ENCODE results near the gene EZR. TPM values are rescaled to one million over a fixed set of nuclear protein-coding genes. Genes with fewer than 3 reads are reported as not detected.

Gene EZR
- 205 and 206 TPM in 2 replicates for total RNA-seq

DNA sequence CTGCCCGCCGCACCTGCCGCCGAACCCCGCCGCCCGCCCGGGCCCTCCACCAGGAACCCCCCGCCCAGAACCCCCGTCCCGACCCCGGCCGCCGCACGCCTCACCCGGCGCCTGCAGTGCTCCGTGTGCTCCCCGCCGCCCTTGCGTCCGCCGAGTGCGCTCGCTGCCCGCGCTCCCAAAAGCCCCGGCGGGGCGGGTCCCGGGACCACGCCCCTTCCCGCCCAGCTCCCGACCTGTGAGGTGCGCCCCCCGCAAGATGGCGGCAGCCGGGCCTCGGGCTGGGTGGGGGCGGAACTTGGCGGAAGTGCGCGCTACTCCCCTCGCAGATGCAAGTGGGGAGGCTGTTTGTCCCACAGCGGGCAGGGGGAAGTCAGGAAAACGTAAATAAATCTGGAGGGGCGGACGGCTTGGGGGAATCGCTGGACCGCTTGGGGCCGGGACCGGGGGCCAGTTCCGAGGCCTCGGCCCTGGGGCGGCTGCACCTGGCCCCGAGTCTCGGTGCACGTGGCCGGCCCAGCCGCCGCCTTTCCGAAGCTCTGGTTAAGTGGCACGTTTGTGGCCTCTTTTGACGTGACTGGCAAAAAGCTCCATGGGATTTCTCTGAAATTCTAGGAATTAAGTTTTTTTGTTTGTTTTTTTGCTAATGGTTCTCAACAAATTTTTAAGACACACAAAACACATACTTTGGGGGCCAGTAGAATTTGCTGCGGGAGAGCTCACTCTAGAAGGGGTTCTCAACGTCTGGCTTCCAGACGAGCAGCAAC, at the start of gene EZR:
Gene EZR, minus strand, starts transcription at position 156 of the 764 bp plus-strand sequence. CDS start 1,275 bp downstream, outside the sequence.
- Mint-ChIP-seq H3K27ac (peak within 1 kb of the TSS; percentile 86), H3K4me1 (ENCODE audit: low read depth) (peaks cover 55% of the 10 kb centered on the region), H3K9me3 (no peaks in the 10 kb centered on the region), H3K36me3 (ENCODE audit: low read depth) (peaks cover 32% of the 10 kb centered on the region), H3K4me3 (peak within 1 kb of the TSS; percentile 79), H3K27me3 (ENCODE audit: insufficient read depth) (no peaks in the 10 kb centered on the region)
- intact Hi-C loops (cut with micrococcal nuclease) = loop anchor here (1.0 to 5.0 kb wide), 7 partner anchors 26 to 1153 kb away; partner anchors contain the start of genes TCP1 and TMEM181
- DNase-seq (ENCODE audit: low spot score) = peak; percentile 71

DNA sequence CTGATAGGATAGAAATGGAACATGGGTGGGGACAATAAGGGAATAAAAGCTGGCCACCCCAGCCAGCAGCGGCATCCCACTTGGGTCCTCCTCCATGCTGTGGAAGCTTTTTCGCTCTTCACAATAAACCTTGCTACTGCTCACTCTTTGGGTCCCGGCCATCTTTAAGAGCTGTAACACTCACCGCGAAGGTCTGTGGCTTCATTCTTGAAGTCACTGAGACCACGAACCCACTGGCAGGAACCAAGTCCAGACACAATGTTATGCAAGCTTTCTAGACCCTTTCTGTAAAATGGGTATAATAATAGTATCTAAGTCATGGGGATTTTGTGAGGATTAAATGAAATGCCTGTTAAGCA, 48.9 kb upstream of the EZR start:
- Mint-ChIP-seq H3K9me3 (no peaks in the 10 kb centered on the region), H3K27me3 (ENCODE audit: insufficient read depth) (no peaks in the 10 kb centered on the region), H3K36me3 (ENCODE audit: low read depth) (peaks cover 1% of the 10 kb centered on the region), H3K4me1 (ENCODE audit: low read depth) (peaks cover 37% of the 10 kb centered on the region), H3K4me3 (no peak overlapping the region), H3K27ac (peak overlapping the region; percentile 49)
- intact Hi-C loops (cut with micrococcal nuclease) = loop anchor here (2.0 to 5.0 kb wide), 2 partner anchors 71 to 219 kb away; no protein-coding TSS in a partner anchor
- no peak for DNase-seq (ENCODE audit: low spot score)

DNA sequence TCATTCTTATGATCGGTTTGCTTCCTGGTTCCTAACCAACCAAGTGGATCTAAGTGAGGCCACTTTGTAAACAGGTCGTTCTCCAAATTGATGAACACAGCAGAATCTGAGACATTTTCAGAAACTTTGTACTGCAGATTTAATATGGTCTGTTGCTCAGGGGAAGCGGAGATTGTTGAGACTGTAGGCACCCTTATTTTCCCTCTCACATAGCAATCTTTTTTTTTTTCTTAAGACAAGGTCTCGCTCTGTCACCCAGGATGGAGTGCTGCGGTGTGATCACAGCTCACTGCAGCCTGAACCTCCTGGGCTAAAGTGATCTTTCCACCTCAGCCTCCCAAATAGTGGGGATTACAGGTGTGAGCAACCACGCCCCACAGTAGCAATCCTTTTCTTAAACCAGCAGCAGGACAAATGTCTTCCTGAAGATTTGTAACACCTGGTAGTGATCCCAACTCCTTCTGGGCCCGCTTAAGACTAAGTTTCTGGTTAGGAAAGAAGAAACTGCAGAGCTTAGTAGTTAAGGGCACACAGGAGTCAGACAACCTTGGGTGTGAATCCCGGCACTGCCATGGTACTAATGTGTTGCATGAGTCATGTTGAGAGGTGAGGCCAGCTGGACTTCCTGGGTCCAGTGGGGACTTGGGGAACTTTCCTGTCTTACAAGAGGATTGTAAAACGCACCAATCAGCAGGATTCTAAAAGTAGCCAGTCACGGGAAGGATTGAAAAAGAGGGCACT, 48.4 kb upstream of the EZR start:
- Mint-ChIP-seq H3K27me3 (ENCODE audit: insufficient read depth) (no peaks in the 10 kb centered on the region), H3K4me1 (ENCODE audit: low read depth) (peaks cover 37% of the 10 kb centered on the region), H3K27ac (peak overlapping the region; percentile 49), H3K36me3 (ENCODE audit: low read depth) (peaks cover 1% of the 10 kb centered on the region), H3K9me3 (no peaks in the 10 kb centered on the region), H3K4me3 (peak overlapping the region; percentile 9)
- no peak for DNase-seq (ENCODE audit: low spot score)
- intact Hi-C loops (cut with micrococcal nuclease) = loop anchor here (2.0 to 5.0 kb wide), 2 partner anchors 70 to 219 kb away; no protein-coding TSS in a partner anchor

DNA sequence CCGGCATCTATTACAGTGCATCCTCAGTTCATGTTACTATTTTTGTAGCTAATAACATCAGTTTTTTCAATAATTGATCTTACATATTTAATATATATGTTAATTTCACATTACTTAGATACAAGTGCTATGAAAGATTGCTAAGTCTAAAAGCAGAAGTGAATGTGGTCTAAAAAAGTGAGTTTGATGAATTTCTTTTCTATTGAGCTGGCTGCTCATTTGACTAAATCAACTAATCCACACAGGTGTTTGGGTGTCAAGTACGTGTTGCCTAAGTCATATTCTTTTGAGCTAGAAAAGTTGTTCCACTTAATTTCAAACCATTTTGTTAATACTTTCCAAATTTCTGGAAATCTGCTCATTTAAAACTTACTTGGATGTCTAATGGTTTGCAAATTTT, 46.6 kb upstream of the EZR start:
- intact Hi-C loops (cut with micrococcal nuclease) = loop anchor here (5.0 kb wide), 1 partner anchor 68 kb away; no protein-coding TSS in a partner anchor
- H3K36me3 Mint-ChIP-seq (ENCODE audit: low read depth) = peaks cover 1% of the 10 kb centered on the region
- H3K4me1 Mint-ChIP-seq (ENCODE audit: low read depth) = peaks cover 35% of the 10 kb centered on the region
- H3K27ac Mint-ChIP-seq = no peak overlapping the region
- no peak for DNase-seq (ENCODE audit: low spot score)
- H3K9me3 Mint-ChIP-seq = no peaks in the 10 kb centered on the region
- H3K27me3 Mint-ChIP-seq (ENCODE audit: insufficient read depth) = peaks cover 2% of the 10 kb centered on the region
- no peak overlapping the region for H3K4me3 Mint-ChIP-seq

DNA sequence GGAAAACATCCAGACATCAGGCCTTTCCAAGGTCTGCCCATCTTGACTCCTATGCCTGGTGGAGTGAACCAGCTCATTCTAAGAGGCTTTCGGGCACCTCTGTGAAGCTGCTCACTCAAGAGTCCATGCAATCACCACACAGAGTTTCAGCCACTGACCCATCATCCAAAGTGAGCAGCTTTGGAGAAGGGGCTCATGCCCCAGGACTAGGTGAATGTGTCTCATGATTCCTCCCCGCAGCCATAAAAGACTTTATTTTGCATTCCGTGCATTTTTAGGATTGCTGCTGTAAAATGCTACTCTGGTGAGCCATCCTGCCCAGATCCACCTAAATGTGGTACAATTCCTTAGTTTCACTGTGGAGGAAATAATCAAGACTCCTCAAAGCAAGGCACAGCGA, 44.5 kb upstream of the EZR start:
- intact Hi-C loops (cut with micrococcal nuclease) = no loop called here
- no peak overlapping the region for H3K4me3 Mint-ChIP-seq
- H3K27ac Mint-ChIP-seq = no peak overlapping the region
- H3K27me3 Mint-ChIP-seq (ENCODE audit: insufficient read depth) = peaks cover 2% of the 10 kb centered on the region
- H3K9me3 Mint-ChIP-seq = no peaks in the 10 kb centered on the region
- peaks cover 16% of the 10 kb centered on the region for H3K4me1 Mint-ChIP-seq (ENCODE audit: low read depth)
- H3K36me3 Mint-ChIP-seq (ENCODE audit: low read depth) = peaks cover 1% of the 10 kb centered on the region
- DNase-seq (ENCODE audit: low spot score) = no peak

DNA sequence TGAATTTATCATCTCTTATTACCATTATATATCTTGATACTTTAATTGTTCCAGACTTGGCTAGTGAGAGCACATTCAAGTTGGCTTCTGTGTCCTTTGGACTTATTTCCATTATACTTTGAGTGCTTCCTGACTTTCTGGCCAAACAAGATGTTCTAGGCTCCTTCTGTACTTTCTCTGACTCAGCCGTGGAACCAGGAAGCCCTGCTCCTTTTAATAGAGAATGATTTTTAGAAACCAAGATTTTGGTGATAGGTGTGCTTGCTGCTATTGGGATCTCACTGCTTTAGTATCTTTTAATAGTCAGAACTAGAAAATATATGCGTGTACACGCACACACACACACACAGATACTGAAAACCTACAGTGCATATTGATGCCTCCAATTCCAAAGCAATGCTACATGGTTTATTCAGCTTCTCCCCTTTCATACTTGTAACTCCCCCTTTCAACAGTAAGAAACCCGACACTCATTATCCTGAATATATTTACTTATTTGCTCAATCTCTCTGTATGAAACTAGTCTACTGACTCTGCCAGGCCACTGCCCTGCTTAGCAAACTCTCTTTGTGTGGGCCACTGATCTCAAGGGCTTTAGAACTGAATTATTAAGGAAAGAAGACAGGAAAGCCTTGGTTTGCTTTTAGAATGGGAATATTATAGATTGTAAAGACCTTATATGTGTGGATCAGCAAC, 42.7 kb upstream of the EZR start:
- Mint-ChIP-seq H3K9me3 (no peaks in the 10 kb centered on the region), H3K27ac (no peak overlapping the region), H3K4me1 (ENCODE audit: low read depth) (no peaks in the 10 kb centered on the region), H3K4me3 (no peak overlapping the region), H3K36me3 (ENCODE audit: low read depth) (no peaks in the 10 kb centered on the region), H3K27me3 (ENCODE audit: insufficient read depth) (peaks cover 2% of the 10 kb centered on the region)
- intact Hi-C loops (cut with micrococcal nuclease) = no loop called here
- DNase-seq (ENCODE audit: low spot score) = no peak

DNA sequence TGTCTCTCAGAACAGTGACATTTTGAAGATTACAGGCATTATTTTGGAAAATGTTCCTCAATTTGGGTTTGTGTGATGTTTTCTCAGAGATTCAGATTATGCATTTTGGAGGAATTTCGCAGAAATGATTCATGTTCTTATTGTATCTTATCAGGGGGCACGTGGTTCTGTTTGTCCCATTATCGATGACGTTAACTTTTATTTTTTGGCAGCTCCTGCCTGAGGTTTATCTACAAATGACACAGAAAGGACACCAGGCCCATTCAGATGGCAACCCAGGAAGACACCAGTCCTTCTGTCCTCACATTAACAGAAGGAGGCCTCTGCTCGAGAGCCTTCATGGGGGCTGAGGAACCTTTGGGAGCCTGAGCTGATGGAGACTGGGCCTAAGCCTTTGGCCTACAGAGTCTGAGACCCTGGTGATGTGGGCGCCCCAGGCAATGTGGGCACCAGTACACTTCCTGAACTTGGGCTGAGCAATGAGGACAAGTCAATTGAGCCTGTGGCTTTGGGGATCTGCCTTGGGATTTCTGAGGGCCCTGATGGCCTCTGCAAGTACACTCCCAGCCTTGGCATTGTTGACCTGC, 41.2 kb upstream of the EZR start:
- no peak for DNase-seq (ENCODE audit: low spot score)
- peaks cover 2% of the 10 kb centered on the region for H3K36me3 Mint-ChIP-seq (ENCODE audit: low read depth)
- intact Hi-C loops (cut with micrococcal nuclease) = no loop called here

DNA sequence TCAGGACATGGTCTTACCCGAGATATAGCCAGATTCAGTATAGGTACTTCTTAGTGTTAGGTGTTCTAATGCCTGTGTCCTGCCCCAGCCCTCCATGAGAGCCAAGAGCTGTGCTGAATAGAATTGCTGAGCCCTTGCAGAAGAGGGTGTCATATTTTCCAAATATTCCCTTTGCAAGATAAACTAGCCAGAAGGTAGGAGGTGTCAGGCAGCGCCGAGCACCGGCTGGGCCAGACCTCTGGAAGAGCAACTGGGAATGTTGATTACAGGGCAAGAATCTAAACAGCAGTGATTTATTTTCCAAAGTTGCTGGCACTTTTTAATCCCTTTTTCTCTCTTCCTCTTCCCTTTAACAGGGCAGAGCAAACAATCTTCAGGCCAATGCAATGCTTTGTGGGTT, 37.1 kb upstream of the EZR start:
- H3K27ac Mint-ChIP-seq = no peak overlapping the region
- H3K27me3 Mint-ChIP-seq (ENCODE audit: insufficient read depth) = peaks cover 2% of the 10 kb centered on the region
- H3K9me3 Mint-ChIP-seq = no peaks in the 10 kb centered on the region
- no peak for DNase-seq (ENCODE audit: low spot score)
- H3K4me3 Mint-ChIP-seq = no peak overlapping the region
- peaks cover 2% of the 10 kb centered on the region for H3K36me3 Mint-ChIP-seq (ENCODE audit: low read depth)
- peaks cover 5% of the 10 kb centered on the region for H3K4me1 Mint-ChIP-seq (ENCODE audit: low read depth)
- intact Hi-C loops (cut with micrococcal nuclease) = loop anchor here (10.0 kb wide), 1 partner anchor 249 kb away; no protein-coding TSS in a partner anchor

More for the DNA sequence above, 41.2 kb upstream of the EZR start:
- H3K27ac Mint-ChIP-seq = no peak overlapping the region
- H3K4me1 Mint-ChIP-seq (ENCODE audit: low read depth) = peaks cover 5% of the 10 kb centered on the region
- no peaks in the 10 kb centered on the region for H3K9me3 Mint-ChIP-seq
- H3K27me3 Mint-ChIP-seq (ENCODE audit: insufficient read depth) = peaks cover 2% of the 10 kb centered on the region
- H3K4me3 Mint-ChIP-seq = no peak overlapping the region

DNA sequence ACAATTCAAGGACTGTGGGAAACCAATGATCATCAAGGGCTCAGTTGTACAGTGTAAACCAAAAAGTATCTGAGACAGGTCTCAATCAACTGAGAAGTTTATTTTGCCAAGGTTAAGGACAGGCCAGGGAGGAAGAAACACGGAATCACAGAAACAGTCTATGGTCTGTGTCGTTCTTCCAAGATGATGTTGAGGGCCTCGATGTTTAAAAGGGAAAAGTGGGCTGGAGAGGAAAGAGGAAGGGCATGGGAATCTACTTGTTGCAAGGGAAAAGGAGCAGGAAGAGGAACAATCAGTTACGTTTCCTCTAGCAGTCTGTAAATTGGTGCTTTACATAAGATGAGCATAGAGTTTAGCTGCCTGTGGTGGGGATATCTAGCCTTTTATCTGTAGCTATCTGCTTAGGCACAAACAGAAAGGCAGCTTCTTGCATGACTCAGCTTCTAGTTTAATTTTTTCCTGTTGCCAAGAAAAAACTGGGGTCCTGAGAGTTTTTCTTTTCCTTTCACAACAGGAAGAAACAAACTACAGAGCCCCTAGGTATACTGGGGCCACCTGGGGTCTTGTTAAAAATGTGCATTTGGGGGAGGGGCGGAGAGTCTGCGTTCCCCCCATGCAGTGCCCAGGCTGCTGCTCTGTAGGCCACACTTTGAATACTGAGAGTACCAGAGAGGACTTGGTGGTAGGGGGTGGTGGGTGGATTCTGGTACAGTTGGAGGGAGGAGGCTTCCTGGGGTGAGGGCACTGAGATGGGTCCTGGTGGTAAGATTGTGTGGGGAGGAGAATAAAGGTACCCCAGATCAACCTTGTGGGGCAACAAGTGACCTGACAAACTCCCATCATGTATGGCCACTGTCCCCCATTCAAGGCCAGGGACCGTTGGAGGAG, 35.3 kb upstream of the EZR start:
- Mint-ChIP-seq H3K9me3 (no peaks in the 10 kb centered on the region), H3K27me3 (ENCODE audit: insufficient read depth) (no peaks in the 10 kb centered on the region), H3K4me3 (peak overlapping the region; percentile 15), H3K4me1 (ENCODE audit: low read depth) (peaks cover 16% of the 10 kb centered on the region), H3K27ac (no peak overlapping the region), H3K36me3 (ENCODE audit: low read depth) (peaks cover 4% of the 10 kb centered on the region)
- DNase-seq (ENCODE audit: low spot score) = peak; percentile 11
- intact Hi-C loops (cut with micrococcal nuclease) = loop anchor here (5.0 to 10.0 kb wide), 2 partner anchors 250 to 908 kb away; partner anchors contain the start of gene ACAT2

DNA sequence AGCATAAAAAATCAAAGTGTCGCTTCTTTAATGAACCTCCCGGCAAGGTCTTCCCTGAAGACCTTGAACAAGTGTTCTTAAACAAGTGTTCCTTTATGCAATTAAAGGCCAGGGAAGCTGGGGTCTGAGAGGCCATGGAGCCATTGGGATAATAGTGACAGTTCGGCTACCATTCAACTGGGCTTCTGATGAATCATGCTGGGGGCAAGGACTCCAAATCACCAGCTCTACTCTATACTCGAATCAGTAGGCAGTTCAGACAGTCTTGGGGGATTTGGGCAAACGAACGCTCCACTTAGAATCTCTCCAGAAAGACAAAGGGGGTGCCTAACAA, 34.7 kb upstream of the EZR start:
- Mint-ChIP-seq H3K4me3 (no peak overlapping the region), H3K4me1 (ENCODE audit: low read depth) (peaks cover 20% of the 10 kb centered on the region), H3K36me3 (ENCODE audit: low read depth) (peaks cover 4% of the 10 kb centered on the region), H3K27me3 (ENCODE audit: insufficient read depth) (no peaks in the 10 kb centered on the region), H3K9me3 (no peaks in the 10 kb centered on the region), H3K27ac (no peak overlapping the region)
- DNase-seq (ENCODE audit: low spot score) = no peak
- intact Hi-C loops (cut with micrococcal nuclease) = loop anchor here (1.0 to 10.0 kb wide), 8 partner anchors 15 to 908 kb away; partner anchors contain the start of gene ACAT2

DNA sequence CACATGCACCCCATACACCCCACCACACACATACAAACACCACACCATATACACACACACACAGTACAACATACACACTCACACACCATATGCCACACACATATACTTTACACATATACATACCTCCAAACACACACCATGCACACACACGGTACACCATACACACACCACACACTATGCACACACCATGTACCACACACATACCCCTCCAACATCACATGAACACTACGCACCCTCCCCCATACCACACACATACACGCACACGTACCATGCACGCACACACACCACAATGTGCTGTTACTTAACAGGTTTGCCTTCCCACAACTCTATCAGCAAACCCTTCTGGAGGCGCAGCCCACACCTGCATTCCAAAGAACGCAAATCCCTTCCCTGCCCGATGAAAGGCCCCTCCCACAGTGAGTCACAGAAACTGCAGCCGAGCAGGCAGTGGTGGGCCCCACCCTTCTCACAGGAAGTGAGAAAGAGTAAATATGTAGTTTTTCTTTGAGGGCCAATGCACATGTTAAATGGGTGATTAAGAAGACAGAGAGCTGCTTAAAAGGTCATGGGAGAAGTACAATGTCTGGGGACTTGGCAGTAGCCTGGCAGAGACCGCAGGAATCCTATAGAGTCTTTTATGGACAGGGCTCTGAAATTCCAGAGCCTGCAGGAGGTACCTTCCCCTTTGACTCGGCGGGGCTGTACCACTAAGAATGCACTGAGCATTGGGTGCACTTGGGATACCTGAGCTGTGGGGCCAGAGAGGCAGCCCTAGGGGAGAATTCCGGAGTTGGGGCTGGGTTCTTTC, 34.1 kb upstream of the EZR start:
- Mint-ChIP-seq H3K4me1 (ENCODE audit: low read depth) (peaks cover 20% of the 10 kb centered on the region), H3K9me3 (no peaks in the 10 kb centered on the region), H3K4me3 (no peak overlapping the region), H3K27me3 (ENCODE audit: insufficient read depth) (no peaks in the 10 kb centered on the region), H3K36me3 (ENCODE audit: low read depth) (peaks cover 4% of the 10 kb centered on the region), H3K27ac (no peak overlapping the region)
- intact Hi-C loops (cut with micrococcal nuclease) = loop anchor here (1.0 to 10.0 kb wide), 8 partner anchors 16 to 909 kb away; partner anchors contain the start of gene ACAT2
- peak; percentile 85 for DNase-seq (ENCODE audit: low spot score)
